Measurements from ENCODE around the gene KRTAP10-3.

KRTAP10-3 gene

GRCh38 chr21:44514746-44515358 lies 43.7 kb downstream of the KRTAP10-3 start:
- DNase-seq, result no peak

GRCh38 chr21:44514218-44514520 lies 44.4 kb downstream of the KRTAP10-3 start:
- no peak for DNase-seq

- peak; percentile 38 for DNase-seq
These were observed 45.0 kb downstream of the KRTAP10-3 start for GRCh38 chr21:44513389-44514217.

GRCh38 chr21:44512496-44513388 lies 45.9 kb downstream of the KRTAP10-3 start:
- DNase-seq, result no peak

GRCh38 chr21:44511938-44512275 lies 46.7 kb downstream of the KRTAP10-3 start:
- DNase-seq, result no peak

- DNase-seq, result no peak
These were observed 47.2 kb downstream of the KRTAP10-3 start for GRCh38 chr21:44511219-44511937.

- DNase-seq, result peak; percentile 51
These were observed 47.9 kb downstream of the KRTAP10-3 start for GRCh38 chr21:44510508-44511218.

- DNase-seq, result no peak
These were observed 48.5 kb downstream of the KRTAP10-3 start for GRCh38 chr21:44510109-44510507.

GRCh38 chr21:44509539-44509938 lies 49.1 kb downstream of the KRTAP10-3 start:
- DNase-seq, result peak; percentile 7

GRCh38 chr21:44508711-44509445 lies 49.7 kb downstream of the KRTAP10-3 start:
- no peak for DNase-seq

- DNase-seq, result no peak
These were observed 50.2 kb downstream of the KRTAP10-3 start for GRCh38 chr21:44508426-44508710.
